ENCODE data around the gene SEMA4A.

DNA sequence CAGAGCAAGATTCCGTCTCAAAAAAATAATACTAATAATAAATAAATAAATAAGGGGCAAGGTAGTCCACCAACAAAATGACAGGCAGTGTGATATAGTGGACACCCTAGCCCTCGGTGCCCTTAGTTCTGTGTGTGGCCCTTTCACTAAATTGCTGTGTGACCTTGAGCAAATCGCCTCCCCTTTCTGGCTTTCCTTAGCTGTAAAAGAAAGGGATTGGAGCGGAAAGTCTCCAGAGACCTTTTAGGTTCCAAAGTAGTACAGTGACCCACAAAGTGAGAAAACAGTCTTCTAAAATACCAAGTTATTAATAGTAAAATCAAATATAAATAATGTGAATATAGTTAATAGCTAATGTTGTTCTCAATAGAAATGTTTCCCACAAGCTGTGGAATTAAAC, 31.3 kb upstream of the SEMA4A start:
- TF ChIP-seq, protein P1, sequence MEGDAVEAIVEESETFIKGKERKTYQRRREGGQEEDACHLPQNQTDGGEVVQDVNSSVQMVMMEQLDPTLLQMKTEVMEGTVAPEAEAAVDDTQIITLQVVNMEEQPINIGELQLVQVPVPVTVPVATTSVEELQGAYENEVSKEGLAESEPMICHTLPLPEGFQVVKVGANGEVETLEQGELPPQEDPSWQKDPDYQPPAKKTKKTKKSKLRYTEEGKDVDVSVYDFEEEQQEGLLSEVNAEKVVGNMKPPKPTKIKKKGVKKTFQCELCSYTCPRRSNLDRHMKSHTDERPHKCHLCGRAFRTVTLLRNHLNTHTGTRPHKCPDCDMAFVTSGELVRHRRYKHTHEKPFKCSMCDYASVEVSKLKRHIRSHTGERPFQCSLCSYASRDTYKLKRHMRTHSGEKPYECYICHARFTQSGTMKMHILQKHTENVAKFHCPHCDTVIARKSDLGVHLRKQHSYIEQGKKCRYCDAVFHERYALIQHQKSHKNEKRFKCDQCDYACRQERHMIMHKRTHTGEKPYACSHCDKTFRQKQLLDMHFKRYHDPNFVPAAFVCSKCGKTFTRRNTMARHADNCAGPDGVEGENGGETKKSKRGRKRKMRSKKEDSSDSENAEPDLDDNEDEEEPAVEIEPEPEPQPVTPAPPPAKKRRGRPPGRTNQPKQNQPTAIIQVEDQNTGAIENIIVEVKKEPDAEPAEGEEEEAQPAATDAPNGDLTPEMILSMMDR (IDR thresholded peaks at IDR 0.05), result no peak
- no peak for TF ChIP-seq POLR2AphosphoS5 (IDR thresholded peaks at IDR 0.05)
- TF ChIP-seq POLR2A (IDR thresholded peaks at IDR 0.05; ENCODE audit: low read depth), result no peak
- no peak for TF ChIP-seq EP300 (IDR thresholded peaks at IDR 0.05)
